ENCODE measurements around the gene PRKACG.
"Not testable (repeated sequence)": the region's sequence is repeated elsewhere in the genome, so short reads cannot be mapped to it uniquely, and the experiment has no call there.

The PRKACG gene

GRCh38 chr9:69014013-69014412 lies at the start of gene PRKACG:
PRKACG (minus strand) TSS chr9:69014113; CDS start chr9:69014092, 21 bp downstream.
- DNase-seq, result no peak

- DNase-seq, result no peak
Observed at GRCh38 chr9:69062195-69062594, 48.3 kb upstream of the PRKACG start.

- no peak for DNase-seq
Observed at GRCh38 chr9:69060766-69061165, 46.9 kb upstream of the PRKACG start.

GRCh38 chr9:69058101-69058500 lies 44.2 kb upstream of the PRKACG start:
- DNase-seq, result no peak

GRCh38 chr9:69056191-69056815 lies 42.4 kb upstream of the PRKACG start:
- DNase-seq, result no peak

GRCh38 chr9:69054989-69055388 lies 41.1 kb upstream of the PRKACG start:
- no peak for DNase-seq

- DNase-seq, result not testable (repeated sequence)
Observed at GRCh38 chr9:69050936-69051335, 37.0 kb upstream of the PRKACG start.

- DNase-seq, result no peak
Observed at GRCh38 chr9:69049094-69049493, 35.2 kb upstream of the PRKACG start.

GRCh38 chr9:69047371-69047770 lies 33.5 kb upstream of the PRKACG start:
- no peak for DNase-seq

- no peak for DNase-seq
Observed at GRCh38 chr9:69046723-69047122, 32.8 kb upstream of the PRKACG start.

GRCh38 chr9:69045821-69046220 lies 31.9 kb upstream of the PRKACG start:
- DNase-seq, result no peak

GRCh38 chr9:69044240-69045219 lies 30.6 kb upstream of the PRKACG start:
- no peak for DNase-seq

GRCh38 chr9:69040646-69041045 lies 26.7 kb upstream of the PRKACG start:
- no peak for DNase-seq

GRCh38 chr9:69036799-69037198 lies 22.9 kb upstream of the PRKACG start:
- no peak for DNase-seq

- peak; percentile 22 for DNase-seq
Observed at GRCh38 chr9:69036309-69036708, 22.4 kb upstream of the PRKACG start.

- DNase-seq, result peak; percentile 82
Observed at GRCh38 chr9:69035438-69036308, 21.8 kb upstream of the PRKACG start, which contains the start of gene FXN. FXN (plus strand) TSS chr9:69035752; CDS start chr9:69035783, 31 bp downstream.

GRCh38 chr9:69034071-69034470 lies 20.2 kb upstream of the PRKACG start:
- DNase-seq, result no peak

- DNase-seq, result no peak
Observed at GRCh38 chr9:69030851-69031645, 17.1 kb upstream of the PRKACG start.

- no peak for DNase-seq
Observed at GRCh38 chr9:69029535-69029934, 15.6 kb upstream of the PRKACG start.

GRCh38 chr9:69028754-69029153 lies 14.8 kb upstream of the PRKACG start:
- no peak for DNase-seq

- peak; percentile 78 for DNase-seq
Observed at GRCh38 chr9:69027355-69028097, 13.6 kb upstream of the PRKACG start.

All from NCI-H82 (cell line).